ENCODE measurements around the gene CISD2.
"Not testable (repeated sequence)": the region's sequence is repeated elsewhere in the genome, so short reads cannot be mapped to it uniquely, and the experiment has no call there.

DNA sequence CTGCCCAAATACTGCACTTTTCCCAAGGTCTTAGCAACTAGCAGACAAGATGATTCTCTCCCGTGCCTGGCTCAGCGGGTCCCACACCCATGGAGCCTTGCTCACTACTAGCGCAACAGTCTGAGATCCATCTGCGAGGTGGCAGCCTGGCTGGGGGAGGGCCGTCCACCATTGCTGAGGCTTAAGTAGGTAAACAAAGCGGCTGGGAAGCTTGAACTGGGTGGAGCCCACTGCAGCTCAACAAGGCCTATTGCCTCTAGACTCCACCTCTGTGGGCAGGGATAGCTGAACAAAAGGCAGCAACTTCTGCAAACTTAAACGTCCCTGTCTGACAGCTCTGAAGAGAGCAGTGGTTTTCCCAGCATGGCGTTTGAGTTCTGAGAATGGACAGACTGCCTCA is 50.9 kb downstream of the CISD2 start:
- TF ChIP-seq, protein P1, sequence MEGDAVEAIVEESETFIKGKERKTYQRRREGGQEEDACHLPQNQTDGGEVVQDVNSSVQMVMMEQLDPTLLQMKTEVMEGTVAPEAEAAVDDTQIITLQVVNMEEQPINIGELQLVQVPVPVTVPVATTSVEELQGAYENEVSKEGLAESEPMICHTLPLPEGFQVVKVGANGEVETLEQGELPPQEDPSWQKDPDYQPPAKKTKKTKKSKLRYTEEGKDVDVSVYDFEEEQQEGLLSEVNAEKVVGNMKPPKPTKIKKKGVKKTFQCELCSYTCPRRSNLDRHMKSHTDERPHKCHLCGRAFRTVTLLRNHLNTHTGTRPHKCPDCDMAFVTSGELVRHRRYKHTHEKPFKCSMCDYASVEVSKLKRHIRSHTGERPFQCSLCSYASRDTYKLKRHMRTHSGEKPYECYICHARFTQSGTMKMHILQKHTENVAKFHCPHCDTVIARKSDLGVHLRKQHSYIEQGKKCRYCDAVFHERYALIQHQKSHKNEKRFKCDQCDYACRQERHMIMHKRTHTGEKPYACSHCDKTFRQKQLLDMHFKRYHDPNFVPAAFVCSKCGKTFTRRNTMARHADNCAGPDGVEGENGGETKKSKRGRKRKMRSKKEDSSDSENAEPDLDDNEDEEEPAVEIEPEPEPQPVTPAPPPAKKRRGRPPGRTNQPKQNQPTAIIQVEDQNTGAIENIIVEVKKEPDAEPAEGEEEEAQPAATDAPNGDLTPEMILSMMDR (IDR thresholded peaks at IDR 0.05; ENCODE audit: low read depth, low read length, poor library complexity, severe bottlenecking): not testable (repeated sequence)
- TF ChIP-seq EZH2phosphoT487 (IDR thresholded peaks at IDR 0.05; ENCODE audit: borderline replicate concordance, low read length): not testable (repeated sequence)

Data from DOHH2 (cell line).